ENCODE measurements around the gene C20orf173.

DNA sequence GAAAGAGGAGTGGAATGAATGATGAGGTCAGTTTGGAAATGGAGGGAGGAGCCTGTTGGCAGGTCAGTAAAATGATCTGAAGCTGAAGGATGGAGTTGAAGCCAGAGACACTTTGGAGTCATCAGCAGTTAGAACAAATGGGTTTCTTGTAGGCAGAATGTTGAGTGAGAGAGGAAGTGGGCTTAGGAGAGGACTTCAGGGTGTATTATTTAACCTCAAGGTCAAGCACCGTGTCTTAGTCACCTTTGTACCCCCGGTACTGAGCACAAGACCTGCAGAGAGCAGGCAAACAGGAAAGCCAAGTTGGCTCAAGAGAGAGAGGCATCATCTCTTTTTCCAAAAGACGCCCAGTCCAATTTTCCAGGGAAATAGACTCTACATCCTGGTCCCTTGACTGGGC, 23.3 kb downstream of the C20orf173 start:
- TF ChIP-seq, protein P1, sequence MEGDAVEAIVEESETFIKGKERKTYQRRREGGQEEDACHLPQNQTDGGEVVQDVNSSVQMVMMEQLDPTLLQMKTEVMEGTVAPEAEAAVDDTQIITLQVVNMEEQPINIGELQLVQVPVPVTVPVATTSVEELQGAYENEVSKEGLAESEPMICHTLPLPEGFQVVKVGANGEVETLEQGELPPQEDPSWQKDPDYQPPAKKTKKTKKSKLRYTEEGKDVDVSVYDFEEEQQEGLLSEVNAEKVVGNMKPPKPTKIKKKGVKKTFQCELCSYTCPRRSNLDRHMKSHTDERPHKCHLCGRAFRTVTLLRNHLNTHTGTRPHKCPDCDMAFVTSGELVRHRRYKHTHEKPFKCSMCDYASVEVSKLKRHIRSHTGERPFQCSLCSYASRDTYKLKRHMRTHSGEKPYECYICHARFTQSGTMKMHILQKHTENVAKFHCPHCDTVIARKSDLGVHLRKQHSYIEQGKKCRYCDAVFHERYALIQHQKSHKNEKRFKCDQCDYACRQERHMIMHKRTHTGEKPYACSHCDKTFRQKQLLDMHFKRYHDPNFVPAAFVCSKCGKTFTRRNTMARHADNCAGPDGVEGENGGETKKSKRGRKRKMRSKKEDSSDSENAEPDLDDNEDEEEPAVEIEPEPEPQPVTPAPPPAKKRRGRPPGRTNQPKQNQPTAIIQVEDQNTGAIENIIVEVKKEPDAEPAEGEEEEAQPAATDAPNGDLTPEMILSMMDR (IDR thresholded peaks at IDR 0.05; ENCODE audit: insufficient read depth, low read length, poor library complexity, severe bottlenecking) = no peak
- no peak for TF ChIP-seq EZH2phosphoT487 (conservative IDR thresholded peaks at IDR 0.05; ENCODE audit: low read length)

All from SU-DHL-6 (cell line).